ENCODE results near the gene ZNF43.
"Not testable (repeated sequence)": the region's sequence is repeated elsewhere in the genome, so short reads cannot be mapped to it uniquely, and the experiment has no call there.

ZNF43 gene

DNA sequence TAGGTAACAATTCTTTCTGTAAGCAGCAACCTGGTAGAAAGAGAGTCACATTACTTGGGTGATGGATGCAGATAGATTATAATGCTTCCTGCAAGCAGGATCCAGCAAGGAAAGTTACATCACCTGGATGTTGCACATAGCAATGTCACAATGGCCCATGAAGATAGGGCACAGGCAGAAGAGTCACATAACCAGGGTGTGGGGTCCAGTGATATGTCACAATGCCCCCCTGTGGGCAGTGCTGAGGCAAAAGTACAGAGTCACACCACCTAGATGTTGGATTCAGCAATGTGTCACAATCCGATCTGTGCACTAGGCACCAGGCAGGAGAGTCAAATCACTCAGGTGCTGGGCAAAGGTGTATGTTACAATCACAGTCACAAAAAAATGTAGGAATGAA is 4.0 kb upstream of the ZNF43 start:
- TF ChIP-seq, protein P1, sequence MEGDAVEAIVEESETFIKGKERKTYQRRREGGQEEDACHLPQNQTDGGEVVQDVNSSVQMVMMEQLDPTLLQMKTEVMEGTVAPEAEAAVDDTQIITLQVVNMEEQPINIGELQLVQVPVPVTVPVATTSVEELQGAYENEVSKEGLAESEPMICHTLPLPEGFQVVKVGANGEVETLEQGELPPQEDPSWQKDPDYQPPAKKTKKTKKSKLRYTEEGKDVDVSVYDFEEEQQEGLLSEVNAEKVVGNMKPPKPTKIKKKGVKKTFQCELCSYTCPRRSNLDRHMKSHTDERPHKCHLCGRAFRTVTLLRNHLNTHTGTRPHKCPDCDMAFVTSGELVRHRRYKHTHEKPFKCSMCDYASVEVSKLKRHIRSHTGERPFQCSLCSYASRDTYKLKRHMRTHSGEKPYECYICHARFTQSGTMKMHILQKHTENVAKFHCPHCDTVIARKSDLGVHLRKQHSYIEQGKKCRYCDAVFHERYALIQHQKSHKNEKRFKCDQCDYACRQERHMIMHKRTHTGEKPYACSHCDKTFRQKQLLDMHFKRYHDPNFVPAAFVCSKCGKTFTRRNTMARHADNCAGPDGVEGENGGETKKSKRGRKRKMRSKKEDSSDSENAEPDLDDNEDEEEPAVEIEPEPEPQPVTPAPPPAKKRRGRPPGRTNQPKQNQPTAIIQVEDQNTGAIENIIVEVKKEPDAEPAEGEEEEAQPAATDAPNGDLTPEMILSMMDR (IDR thresholded peaks at IDR 0.05; ENCODE audit: extremely low read depth, missing control alignments): no peak
- no peak for DNase-seq (ENCODE audit: low spot score)

DNA sequence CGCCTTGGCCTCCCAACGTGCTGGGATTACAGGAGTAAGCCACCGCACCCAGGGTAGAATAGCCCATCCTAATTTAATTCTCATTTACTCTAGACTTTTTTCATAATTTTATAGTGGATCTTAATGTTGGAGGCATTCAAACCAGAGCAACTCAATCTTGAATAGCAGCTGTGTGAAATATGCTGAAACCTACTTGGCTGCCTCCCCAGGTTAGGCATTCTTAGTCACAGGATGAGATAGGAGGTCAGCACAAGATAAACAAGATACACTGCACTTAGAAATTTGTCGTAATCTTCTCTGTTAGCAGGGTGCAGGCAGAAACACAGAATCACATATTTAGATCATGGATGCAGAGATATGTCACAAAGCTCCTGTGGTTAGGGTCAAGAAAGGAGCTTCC is 2.7 kb upstream of the ZNF43 start:
- TF ChIP-seq, protein P1 (IDR thresholded peaks at IDR 0.05; ENCODE audit: extremely low read depth, missing control alignments): no peak
- DNase-seq (ENCODE audit: low spot score): no peak

DNA sequence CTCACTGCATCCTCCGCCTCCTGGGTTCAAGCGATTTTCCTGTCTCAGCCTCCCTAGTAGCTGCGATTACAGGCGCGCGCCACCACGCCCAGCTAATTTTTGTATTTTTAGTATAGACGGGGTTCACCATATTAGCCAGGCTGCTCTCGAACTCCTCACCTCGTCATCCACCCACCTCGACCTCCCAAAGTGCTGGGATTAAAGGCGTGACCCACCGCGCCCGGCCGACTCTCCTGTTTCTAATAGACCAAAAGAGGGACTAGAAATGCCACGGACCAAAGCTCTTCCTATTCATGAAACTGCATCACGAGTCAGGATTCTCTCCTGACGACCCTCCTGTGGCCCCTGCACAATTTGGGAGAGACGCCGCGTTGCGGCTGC is 563 bp downstream of the ZNF43 start:
- TF ChIP-seq, protein P1 (IDR thresholded peaks at IDR 0.05; ENCODE audit: extremely low read depth, missing control alignments): no peak
- no peak for DNase-seq (ENCODE audit: low spot score)

DNA sequence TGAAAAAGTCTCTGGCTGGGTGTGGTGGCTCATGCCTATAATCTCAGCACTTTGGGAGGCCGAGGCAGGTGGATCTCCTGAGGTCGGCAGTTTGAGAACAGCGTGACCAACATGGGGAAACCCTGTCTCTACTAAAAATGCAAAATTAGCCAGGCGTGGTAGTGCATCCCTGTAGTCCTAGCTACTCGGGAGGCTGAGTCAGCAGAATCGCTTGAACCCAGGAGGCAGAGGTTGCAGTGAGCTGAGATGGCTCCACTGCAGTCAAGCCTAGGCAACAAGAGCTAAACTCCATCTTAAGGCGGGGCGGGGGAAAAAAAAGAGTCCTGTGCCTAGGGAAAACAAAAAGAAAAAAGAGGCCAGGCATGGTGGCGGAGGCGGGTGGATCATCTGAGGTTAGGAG is 2.2 kb downstream of the ZNF43 start:
- no peak for DNase-seq (ENCODE audit: low spot score)
- TF ChIP-seq, protein P1 (IDR thresholded peaks at IDR 0.05; ENCODE audit: extremely low read depth, missing control alignments): no peak

DNA sequence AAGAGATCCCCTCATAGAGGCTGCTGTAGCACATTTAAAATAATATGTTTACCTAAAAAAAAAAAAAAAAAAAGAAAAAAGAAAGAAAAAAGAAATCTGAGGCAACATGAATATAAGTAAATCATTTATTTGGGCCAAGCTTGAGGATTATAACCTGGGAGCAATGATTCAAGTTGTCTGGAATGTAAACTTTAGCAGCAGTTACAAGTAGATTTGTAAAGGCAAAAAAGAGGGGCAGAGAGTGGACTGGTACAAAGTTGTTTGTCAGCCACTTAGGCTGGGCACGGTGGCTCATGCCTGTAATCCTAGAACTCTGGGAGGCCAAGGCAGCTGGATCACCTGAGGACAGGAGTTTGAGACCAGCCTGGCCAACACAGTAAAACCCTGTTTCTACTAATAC is 11.3 kb downstream of the ZNF43 start:
- TF ChIP-seq, protein P1 (IDR thresholded peaks at IDR 0.05; ENCODE audit: extremely low read depth, missing control alignments): no peak
- DNase-seq (ENCODE audit: low spot score): no peak

DNA sequence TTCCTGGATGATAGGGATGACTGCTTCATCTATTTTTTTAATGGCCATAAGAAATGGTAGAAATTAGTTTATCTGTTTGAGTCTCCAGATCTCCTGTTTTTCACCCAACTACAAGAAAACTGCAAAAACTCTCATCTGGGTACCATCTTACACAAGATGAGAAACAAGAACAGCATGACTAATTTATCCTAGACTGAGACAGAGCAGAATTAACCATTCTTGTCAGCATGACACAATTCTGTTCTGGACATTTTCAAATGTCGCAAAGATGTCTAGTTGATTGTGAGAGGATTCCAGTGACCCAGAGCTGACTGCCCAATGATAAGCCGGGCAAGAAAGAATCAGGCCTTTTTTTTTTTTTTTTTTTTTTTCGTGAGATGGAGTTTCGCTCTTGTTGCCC is 12.8 kb downstream of the ZNF43 start:
- DNase-seq (ENCODE audit: low spot score): no peak
- TF ChIP-seq, protein P1 (IDR thresholded peaks at IDR 0.05; ENCODE audit: extremely low read depth, missing control alignments): no peak

DNA sequence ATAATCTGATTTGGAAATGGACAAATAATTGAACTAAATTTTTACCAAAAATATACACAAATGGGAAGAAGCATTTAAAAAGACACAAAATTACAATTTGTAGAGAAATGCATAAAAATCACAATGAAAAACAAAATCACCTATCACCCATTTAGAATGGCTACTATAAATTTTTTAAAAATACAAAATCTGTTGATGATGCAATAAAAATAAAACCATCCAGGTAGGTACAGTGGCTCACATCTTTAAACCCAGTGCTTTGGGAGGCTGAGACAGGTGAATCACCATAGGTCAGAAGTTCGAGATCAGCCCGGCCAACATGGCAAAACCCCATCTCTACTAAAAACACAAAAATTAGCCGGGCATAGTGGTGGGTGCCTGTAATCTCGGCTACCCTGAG is 23.5 kb downstream of the ZNF43 start:
- DNase-seq (ENCODE audit: low spot score): no peak
- TF ChIP-seq, protein P1 (IDR thresholded peaks at IDR 0.05; ENCODE audit: extremely low read depth, missing control alignments): no peak

DNA sequence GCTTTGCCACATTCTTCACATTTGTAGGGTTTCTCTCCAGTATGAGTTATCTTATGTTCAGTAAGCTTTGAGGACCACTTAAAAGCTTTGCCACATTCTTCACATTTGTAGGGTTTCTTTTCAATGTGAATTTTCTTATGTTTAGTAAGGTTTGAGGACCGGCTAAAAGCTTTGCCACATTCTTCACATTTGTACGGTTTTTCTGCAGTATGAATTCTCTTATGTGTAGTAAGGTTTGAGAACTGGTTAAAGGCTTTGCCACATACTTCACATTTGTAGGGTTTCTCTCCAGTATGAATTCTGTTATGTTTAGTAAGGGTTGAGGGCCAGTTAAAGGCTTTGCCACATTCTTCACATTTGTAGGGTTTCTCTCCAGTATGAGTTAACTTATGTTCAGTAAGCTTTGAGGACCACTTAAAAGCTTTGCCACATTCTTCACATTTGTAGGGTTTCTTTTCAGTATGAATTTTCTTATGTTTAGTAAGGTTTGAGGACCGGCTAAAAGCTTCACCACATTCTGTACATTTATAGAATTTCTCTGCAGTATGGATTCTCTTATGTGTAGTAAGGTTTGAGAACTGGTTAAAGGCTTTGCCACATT is 27.5 kb downstream of the ZNF43 start:
- DNase-seq (ENCODE audit: low spot score): not testable (repeated sequence)

Measured in GM20000 (cell line).